Spleen (tissue), 11 donors: ENCODE measurements around the gene SLC6A18. TPM values are rescaled to one million over a fixed set of nuclear protein-coding genes. Genes with fewer than 3 reads are reported as not detected.

Experiments used
- DNase-seq: peaks from one replicate; pipeline ENCODE4 v3.0.0-alpha.2; 2020
- H3K27ac ChIP-seq, 8 donors: fragments of 200-600 bp; sonication (generic) in 7 of 8; 1 replicate in 4 of 8; 2 replicates in 4 of 8; pipeline versions ENCODE4 v1.5.0 to v1.8.0; 2016 to 2021; ENCODE audit warnings: inconsistent platforms in 4 of 8, mild to moderate bottlenecking in 4 of 8, moderate library complexity in 1 of 8
- H3K27me3 ChIP-seq, 7 donors: fragments of 200-600 bp; sonication (generic) in 6 of 7; replicated peaks in 1 of 7; 1 replicate in 4 of 7; 2 replicates in 3 of 7; pipeline versions ENCODE4 v1.5.0 to v1.8.0; 2016 to 2021; ENCODE audit warnings: inconsistent platforms in 3 of 7, mild to moderate bottlenecking in 1 of 7
- H3K36me3 ChIP-seq, 6 donors: fragments of 200-600 bp; sonication (generic) in 5 of 6; 1 replicate in 4 of 6; 2 replicates in 2 of 6; pipeline versions ENCODE4 v1.5.0 to v1.8.0; 2016 to 2021; ENCODE audit warnings: inconsistent platforms in 2 of 6
- H3K4me1 ChIP-seq, 6 donors: fragments of 200-600 bp; sonication (generic) in 5 of 6; 1 replicate in 3 of 6; 2 replicates in 3 of 6; pipeline versions ENCODE4 v1.5.0 to v1.8.0; 2016 to 2021; ENCODE audit warnings: inconsistent platforms in 3 of 6
- H3K4me3 ChIP-seq, 8 donors: fragments of 200-600 bp; sonication (generic) in 7 of 8; 1 replicate in 4 of 8; 2 replicates in 4 of 8; pipeline versions ENCODE4 v1.5.0 to v1.8.0; 2016 to 2021; ENCODE audit warnings: inconsistent platforms in 4 of 8, mild to moderate bottlenecking in 4 of 8, moderate library complexity in 2 of 8
- H3K9me3 ChIP-seq, 8 donors: fragments of 200-600 bp; sonication (generic) in 7 of 8; 1 replicate in 4 of 8; 2 replicates in 4 of 8; pipeline versions ENCODE4 v1.5.0 to v1.8.0; 2016 to 2021; ENCODE audit warnings: inconsistent platforms in 4 of 8
- POLR2A ChIP-seq, 3 donors: fragments of 450-650 bp; IDR thresholded peaks; one replicate each; pipeline ENCODE4 v1.5.1; 2017; ENCODE audit warnings: antibody characterized with exemption in 3 of 3, mild to moderate bottlenecking in 1 of 3
- POLR2AphosphoS5 ChIP-seq, 3 donors: sonication (generic); formaldehyde crosslinking; IDR thresholded peaks; one replicate each; pipeline ENCODE4 v1.5.1; 2017; ENCODE audit warnings: antibody characterized with exemption in 3 of 3
- WGBS, 5 donors: extraction: QIAGEN DNeasy Blood & Tissue Kit in 3 of 5; methylation state at CpG; one replicate each; pipeline versions ENCODE4 v1.1.5 to v1.1.7; 2013 to 2018; 5-methylcytosine and 5-hydroxymethylcytosine counted together
- intact Hi-C: fragments of 100-400 bp; cut with DNase I; formaldehyde crosslinking; loops from one replicate; pipeline ENCODE4 v1.15.0; 2023; ENCODE audit warnings: low total_unique reads
- polyA plus RNA-seq, 3 donors: library from polyadenylated mRNA; stranded (reverse); fragments of 200-250 nt; gene quantifications; one replicate each; pipeline ENCODE4 v1.2.1, GENCODE V29; 2013
- total RNA-seq, 7 donors: library from RNA; depleted of rRNA in 3 of 7; stranded (reverse); fragments of >200 nt in 3 of 7; fragmentation: NEBNext Ultra II Directional in 4 of 7; extraction: Animal tissue kit (Norgen Biotek cat#: 25700) in 4 of 7; gene quantifications; one replicate each; pipeline versions ENCODE4 v1.1.0 to v1.2.1, GENCODE V29; 2016 to 2021
- TF ChIP-seq, protein P1 (sequence below), 11 experiments: fragments of 200-600 bp in 7 of 11; fragments of 450-650 bp in 4 of 11; sonication (generic) in 4 of 11; IDR thresholded peaks in 8 of 11; conservative IDR thresholded peaks in 3 of 11; 1 replicate in 7 of 11; 2 replicates in 4 of 11; pipeline versions ENCODE4 v1.4.0 to v1.8.0; 2016 to 2021; ENCODE audit warnings: antibody characterized with exemption in 11 of 11, inconsistent platforms in 4 of 11, mild to moderate bottlenecking in 1 of 11
- donor health status: healthy with polysubstance abuse.
- donor health status: DM: no; HTN: no; CAD: no; lungs with moderate emphysema.
- donor health status: DM: no; HTN: no; CAD: no.
- donor health status: Bipolar disorder and iron deficiency.
- donor health status: healthy.
- donor health status: DM: no; HTN: no; CAD: no.
- donor health status: DM: yes; HTN: yes; CAD: no.

Gene SLC6A18
- total and polyA plus RNA-seq, 10 donors = not detected

GRCh38 chr5:1206521-1207412 is 18.4 kb upstream of the SLC6A18 start:
- no peak overlapping the region for H3K4me3 ChIP-seq
- peaks cover 0 to 11% (median 0%) of the 10 kb centered on the region in 6 donors for H3K4me1 ChIP-seq
- TF ChIP-seq, protein P1, sequence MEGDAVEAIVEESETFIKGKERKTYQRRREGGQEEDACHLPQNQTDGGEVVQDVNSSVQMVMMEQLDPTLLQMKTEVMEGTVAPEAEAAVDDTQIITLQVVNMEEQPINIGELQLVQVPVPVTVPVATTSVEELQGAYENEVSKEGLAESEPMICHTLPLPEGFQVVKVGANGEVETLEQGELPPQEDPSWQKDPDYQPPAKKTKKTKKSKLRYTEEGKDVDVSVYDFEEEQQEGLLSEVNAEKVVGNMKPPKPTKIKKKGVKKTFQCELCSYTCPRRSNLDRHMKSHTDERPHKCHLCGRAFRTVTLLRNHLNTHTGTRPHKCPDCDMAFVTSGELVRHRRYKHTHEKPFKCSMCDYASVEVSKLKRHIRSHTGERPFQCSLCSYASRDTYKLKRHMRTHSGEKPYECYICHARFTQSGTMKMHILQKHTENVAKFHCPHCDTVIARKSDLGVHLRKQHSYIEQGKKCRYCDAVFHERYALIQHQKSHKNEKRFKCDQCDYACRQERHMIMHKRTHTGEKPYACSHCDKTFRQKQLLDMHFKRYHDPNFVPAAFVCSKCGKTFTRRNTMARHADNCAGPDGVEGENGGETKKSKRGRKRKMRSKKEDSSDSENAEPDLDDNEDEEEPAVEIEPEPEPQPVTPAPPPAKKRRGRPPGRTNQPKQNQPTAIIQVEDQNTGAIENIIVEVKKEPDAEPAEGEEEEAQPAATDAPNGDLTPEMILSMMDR (IDR thresholded peaks at IDR 0.05 in 8 of 11, conservative IDR thresholded peaks at IDR 0.05 in 3 of 11) = no peak
- TF ChIP-seq POLR2AphosphoS5 (IDR thresholded peaks at IDR 0.05) = no peak
- TF ChIP-seq POLR2A (IDR thresholded peaks at IDR 0.05) = no peak
- no peaks in the 10 kb centered on the region for H3K9me3 ChIP-seq
- peaks cover 0 to 67% (median 0%) of the 10 kb centered on the region in 7 donors for H3K27me3 ChIP-seq
- intact Hi-C loops = no loop called here
- no peaks in the 10 kb centered on the region for H3K36me3 ChIP-seq
- DNase-seq = no peak
- WGBS, 5 donors = 79 to 84% (median 80%) methylated on average over 33 to 49 of the region's 49 CpGs
- no peak overlapping the region for H3K27ac ChIP-seq

DNA sequence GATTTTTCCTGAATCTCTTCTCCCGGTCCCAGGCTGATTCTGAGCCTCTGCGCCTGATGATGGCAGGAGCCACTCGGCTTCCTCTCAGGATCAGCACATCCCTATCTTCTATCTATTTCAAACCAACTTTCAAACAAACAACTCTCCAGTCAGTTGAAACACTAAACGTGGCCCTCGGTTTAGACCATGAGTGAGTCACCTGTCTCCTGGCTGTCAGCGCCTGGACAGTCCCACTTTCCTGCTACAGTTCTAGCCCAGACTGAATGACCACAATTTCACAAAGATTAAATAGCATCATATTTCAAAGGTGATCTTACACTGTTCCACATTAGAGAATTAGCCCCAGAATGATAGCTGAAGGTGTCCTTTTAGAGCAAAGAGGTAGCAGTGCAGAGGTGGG is 17.6 kb upstream of the SLC6A18 start:
- H3K27me3 ChIP-seq = peaks cover 0 to 60% (median 0%) of the 10 kb centered on the region in 7 donors
- WGBS, 5 donors = 77 to 92% (median 85%) methylated on average over 6 of the region's 6 CpGs
- DNase-seq = no peak

GRCh38 chr5:1208221-1208742 is 16.9 kb upstream of the SLC6A18 start:
- Histone ChIP-seq H3K27ac (no peak overlapping the region), H3K9me3 (no peaks in the 10 kb centered on the region), H3K27me3 (peaks cover 0 to 52% (median 0%) of the 10 kb centered on the region in 7 donors), H3K36me3 (no peaks in the 10 kb centered on the region), H3K4me3 (no peak overlapping the region), H3K4me1 (peaks cover 0 to 11% (median 0%) of the 10 kb centered on the region in 6 donors)
- WGBS, 5 donors = 72 to 86% (median 77%) methylated on average over 13 to 17 of the region's 17 CpGs
- intact Hi-C loops = no loop called here
- TF ChIP-seq POLR2A (IDR thresholded peaks at IDR 0.05) = no peak
- TF ChIP-seq, protein P1 (IDR thresholded peaks at IDR 0.05 in 8 of 11, conservative IDR thresholded peaks at IDR 0.05 in 3 of 11) = no peak
- no peak for TF ChIP-seq POLR2AphosphoS5 (IDR thresholded peaks at IDR 0.05)
- no peak for DNase-seq

More for the DNA sequence above, 17.6 kb upstream of the SLC6A18 start:
- Histone ChIP-seq H3K4me3 (no peak overlapping the region), H3K36me3 (no peaks in the 10 kb centered on the region), H3K27ac (no peak overlapping the region), H3K4me1 (peaks cover 0 to 11% (median 0%) of the 10 kb centered on the region in 6 donors), H3K9me3 (no peaks in the 10 kb centered on the region)
- TF ChIP-seq, protein P1 (IDR thresholded peaks at IDR 0.05 in 8 of 11, conservative IDR thresholded peaks at IDR 0.05 in 3 of 11) = no peak
- no peak for TF ChIP-seq POLR2AphosphoS5 (IDR thresholded peaks at IDR 0.05)
- intact Hi-C loops = no loop called here
